HG03457 (cell line): ENCODE results near the gene NLK.
"Not testable (repeated sequence)": the region's sequence is repeated elsewhere in the genome, so short reads cannot be mapped to it uniquely, and the experiment has no call there.

ENCODE experiments used
- ATAC-seq: cut with Tn5 transposase; IDR thresholded peaks from one replicate; pipeline ENCODE4 v1.9.1; 2021; ENCODE audit warnings: moderate number of reproducible peaks; ENCODE audit not compliant: unreplicated experiment

NLK gene

GRCh38 chr17:28228109-28228840 lies 185.8 kb downstream of the NLK start:
- ATAC-seq = no peak

GRCh38 chr17:28228986-28229729 lies 186.7 kb downstream of the NLK start:
- no peak for ATAC-seq

- ATAC-seq = no peak
These were observed 187.5 kb downstream of the NLK start for GRCh38 chr17:28230011-28230410.

- ATAC-seq = not testable (repeated sequence)
These were observed 188.1 kb downstream of the NLK start for GRCh38 chr17:28230607-28231006.

GRCh38 chr17:28231624-28232023 lies 189.1 kb downstream of the NLK start:
- not testable (repeated sequence) for ATAC-seq

- ATAC-seq = not testable (repeated sequence)
These were observed 190.7 kb downstream of the NLK start for GRCh38 chr17:28232966-28233870.

GRCh38 chr17:28233872-28234856 lies 191.7 kb downstream of the NLK start:
- ATAC-seq = not testable (repeated sequence)

- not testable (repeated sequence) for ATAC-seq
These were observed 192.7 kb downstream of the NLK start for GRCh38 chr17:28235066-28235700.

- not testable (repeated sequence) for ATAC-seq
These were observed 193.7 kb downstream of the NLK start for GRCh38 chr17:28236033-28236653.

GRCh38 chr17:28238547-28239270 lies 196.2 kb downstream of the NLK start:
- not testable (repeated sequence) for ATAC-seq

- ATAC-seq = no peak
These were observed 196.8 kb downstream of the NLK start for GRCh38 chr17:28239271-28239624.

- no peak for ATAC-seq
These were observed 198.3 kb downstream of the NLK start for GRCh38 chr17:28240688-28241340.

- ATAC-seq = no peak
These were observed 200.3 kb downstream of the NLK start for GRCh38 chr17:28242791-28243190.

GRCh38 chr17:28243268-28243667 lies 200.8 kb downstream of the NLK start:
- ATAC-seq = not testable (repeated sequence)

GRCh38 chr17:28244446-28244845 lies 202.0 kb downstream of the NLK start:
- no peak for ATAC-seq
